ENCODE data around the gene DNAH17. TPM values are rescaled to one million over a fixed set of nuclear protein-coding genes. Genes with fewer than 3 reads are reported as not detected.

Gene DNAH17
- total RNA-seq, 1 experiment from 2014 or later: 0.69 TPM

- CTCF ChIA-PET: interaction anchor here (2.1 to 3.3 kb wide), 4 partner anchors 59 to 169 kb away, joined by 8 to 61 read pairs (median 15); no protein-coding TSS in a partner anchor
- RAD21 ChIA-PET (ENCODE audit: low non-redundant PET in 1 of 2, low total read pairs in 2 of 2, uncharacterized antibody in 2 of 2, unreplicated experiment in 2 of 2): no interaction called here
- Histone ChIP-seq H2AFZ (ENCODE audit: low read depth, low read length, poor library complexity, severe bottlenecking) (no peak overlapping the region), H3K4me2 (ENCODE audit: low read length) (no peak overlapping the region), H3K36me3 (ENCODE audit: control insufficient read depth in 1 of 2, insufficient read depth in 2 of 2, low read length in 2 of 2) (peaks cover 37 to 40% of the 10 kb centered on the region in 2 experiments; a peak in 3 of 4 replicates), H3K27me3 (ENCODE audit: insufficient read depth, low read length) (no peaks in the 10 kb centered on the region), H3K27ac (ENCODE audit: low read depth, low read length) (no peak overlapping the region), H3K9ac (ENCODE audit: low read length) (no peak overlapping the region), H3K4me1 (ENCODE audit: control insufficient read depth in 1 of 2, insufficient read depth in 2 of 2, low read length in 2 of 2) (no peaks in the 10 kb centered on the region), H3K9me3 (ENCODE audit: control insufficient read depth in 1 of 2, insufficient read depth in 1 of 2, low read depth in 1 of 2, low read length in 2 of 2) (no peaks in the 10 kb centered on the region), H3K79me2 (ENCODE audit: insufficient read depth, low read length) (peaks cover 28% of the 10 kb centered on the region), H3K4me3 (replicated peaks in 1 of 2; ENCODE audit: low read depth in 1 of 2, low read length in 2 of 2) (no peak overlapping the region), H3K9me2 (ENCODE audit: insufficient read depth) (no peaks in the 10 kb centered on the region), H4K20me1 (ENCODE audit: insufficient read depth) (peaks cover 6% of the 10 kb centered on the region; the same call in 1 of the 2 replicates)
- TF ChIP-seq REST (IDR thresholded peaks at IDR 0.05; ENCODE audit: low read depth) (no peak), CBX3 (IDR thresholded peaks at IDR 0.05; ENCODE audit: low read depth) (no peak), ELF1 (IDR thresholded peaks at IDR 0.05; ENCODE audit: borderline replicate concordance, low read depth) (no peak), SIN3A (IDR thresholded peaks at IDR 0.05; ENCODE audit: low read depth) (no peak), JUND (IDR thresholded peaks at IDR 0.05) (no peak), FOSL1 (IDR thresholded peaks at IDR 0.05; ENCODE audit: low read depth) (no peak), EZH2 (IDR thresholded peaks at IDR 0.05) (no peak), ZBTB33 (IDR thresholded peaks at IDR 0.05; ENCODE audit: extremely low read depth, insufficient replicate concordance, low read length) (no peak), POLR2A (IDR thresholded peaks at IDR 0.05; ENCODE audit: borderline replicate concordance, extremely low read depth, insufficient read depth, insufficient read length) (no peak), YY1 (IDR thresholded peaks at IDR 0.05; ENCODE audit: extremely low read depth, insufficient replicate concordance, low read depth, low read length) (no peak), TCF7L2 (IDR thresholded peaks at IDR 0.05; ENCODE audit: borderline replicate concordance, extremely low read depth, insufficient read depth, insufficient read length) (no peak), CTCF (IDR thresholded peaks at IDR 0.05 in 2 of 3, conservative IDR thresholded peaks at IDR 0.05 in 1 of 3; ENCODE audit: borderline replicate concordance in 1 of 3, insufficient read depth in 1 of 3, low read depth in 2 of 3, low read length in 2 of 3) (no peak), ZNF274 (IDR thresholded peaks at IDR 0.05; ENCODE audit: low read depth, low read length) (no peak)
- no TSS peak for BruUV-seq (replicated peaks)
- POLR2A ChIA-PET: interaction anchor here (2.4 kb wide), 1 partner anchor 59 kb away, joined by 9 read pairs; no protein-coding TSS in a partner anchor
- DNase-seq (ENCODE audit: low read depth, low spot score): no peak
- ATAC-seq: no peak
- intact Hi-C loops (cut with micrococcal nuclease): loop anchor here (10.0 kb wide), 2 partner anchors 305 to 335 kb away; no protein-coding TSS in a partner anchor
Observed at GRCh38 chr17:78419970-78420815, 157.0 kb downstream of the DNAH17 start.

Data from HCT116 (cell line).